ENCODE results near the gene LRP1B.

DNA sequence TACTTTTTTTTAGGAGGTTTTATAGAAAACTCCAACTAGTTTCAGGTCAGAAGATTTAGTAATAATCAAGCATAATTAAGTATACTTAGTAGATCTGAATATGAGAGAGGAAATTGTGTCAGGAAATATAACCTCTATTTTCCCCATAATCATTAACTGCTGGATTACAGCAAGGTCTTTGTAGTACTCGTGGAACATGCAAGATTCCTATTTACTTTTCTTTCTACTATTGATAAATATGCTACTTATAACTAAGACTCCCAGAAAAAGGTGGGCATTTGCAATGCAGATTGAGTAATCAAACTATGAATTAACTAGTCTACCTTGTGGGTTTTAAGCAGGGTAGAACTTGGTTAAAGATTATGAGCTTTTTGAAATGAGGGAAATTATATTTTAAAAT is 570.1 kb downstream of the LRP1B start:
- TF ChIP-seq, protein P1, sequence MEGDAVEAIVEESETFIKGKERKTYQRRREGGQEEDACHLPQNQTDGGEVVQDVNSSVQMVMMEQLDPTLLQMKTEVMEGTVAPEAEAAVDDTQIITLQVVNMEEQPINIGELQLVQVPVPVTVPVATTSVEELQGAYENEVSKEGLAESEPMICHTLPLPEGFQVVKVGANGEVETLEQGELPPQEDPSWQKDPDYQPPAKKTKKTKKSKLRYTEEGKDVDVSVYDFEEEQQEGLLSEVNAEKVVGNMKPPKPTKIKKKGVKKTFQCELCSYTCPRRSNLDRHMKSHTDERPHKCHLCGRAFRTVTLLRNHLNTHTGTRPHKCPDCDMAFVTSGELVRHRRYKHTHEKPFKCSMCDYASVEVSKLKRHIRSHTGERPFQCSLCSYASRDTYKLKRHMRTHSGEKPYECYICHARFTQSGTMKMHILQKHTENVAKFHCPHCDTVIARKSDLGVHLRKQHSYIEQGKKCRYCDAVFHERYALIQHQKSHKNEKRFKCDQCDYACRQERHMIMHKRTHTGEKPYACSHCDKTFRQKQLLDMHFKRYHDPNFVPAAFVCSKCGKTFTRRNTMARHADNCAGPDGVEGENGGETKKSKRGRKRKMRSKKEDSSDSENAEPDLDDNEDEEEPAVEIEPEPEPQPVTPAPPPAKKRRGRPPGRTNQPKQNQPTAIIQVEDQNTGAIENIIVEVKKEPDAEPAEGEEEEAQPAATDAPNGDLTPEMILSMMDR (conservative IDR thresholded peaks at IDR 0.05 in 1 of 2, IDR thresholded peaks at IDR 0.05 in 1 of 2; ENCODE audit: low read depth in 1 of 2, low read length in 2 of 2), result no peak
- no peak for TF ChIP-seq EZH2 (IDR thresholded peaks at IDR 0.05; ENCODE audit: low read length, missing control alignments)

All from fibroblast of lung (primary cell).